Common myeloid progenitor, CD34-positive (primary cell): ENCODE measurements around the gene ECI2.

Source experiments
- CTCF ChIA-PET: fragments of 350-600 bp; sonication (Branson Sonifier 250); formaldehyde crosslinking; loops from one replicate; lab custom pipeline; 2021; ENCODE audit warnings: antibody characterized with exemption; lab: Charles Lee
- POLR2A ChIA-PET: fragments of 350-600 bp; sonication (Branson Sonifier 250); formaldehyde crosslinking; loops from one replicate; lab custom pipeline; 2021; ENCODE audit warnings: antibody characterized with exemption; lab: Charles Lee
- DNase-seq, 3 donors: peaks; one replicate each; pipeline versions ENCODE4 v3.0.0 to v3.0.0-alpha.2; 2013
- H3K27ac ChIP-seq, 2 experiments: 1 replicate in 1 of 2; 2 replicates in 1 of 2; pipeline ENCODE4 v1.7.0; 2013; ENCODE audit warnings: inconsistent platforms in 2 of 2, low read length in 2 of 2, mild to moderate bottlenecking in 2 of 2, low read depth in 1 of 2, moderate library complexity in 1 of 2; ENCODE audit not compliant: severe bottlenecking in 2 of 2, insufficient read depth in 1 of 2, poor library complexity in 1 of 2
- H3K27me3 ChIP-seq, 5 experiments: replicated peaks in 2 of 5; 1 replicate in 3 of 5; 2 replicates in 2 of 5; pipeline versions ENCODE4 v1.6.1 to v1.7.0; 2013; ENCODE audit warnings: low read length in 4 of 5, mild to moderate bottlenecking in 2 of 5, moderate library complexity in 2 of 5, inconsistent platforms in 1 of 5; ENCODE audit not compliant: insufficient read depth in 5 of 5, control insufficient read depth in 4 of 5
- H3K36me3 ChIP-seq, 4 experiments: 1 replicate in 2 of 4; 2 replicates in 2 of 4; pipeline versions ENCODE4 v1.6.1 to v1.7.0; 2013; ENCODE audit warnings: low read length in 3 of 4, control low read depth in 1 of 4, mild to moderate bottlenecking in 1 of 4; ENCODE audit not compliant: control insufficient read depth in 4 of 4, insufficient read depth in 4 of 4
- H3K4me1 ChIP-seq, 4 experiments: 1 replicate in 3 of 4; 2 replicates in 1 of 4; pipeline versions ENCODE4 v1.6.1 to v1.7.1; 2013; ENCODE audit warnings: low read length in 3 of 4, mild to moderate bottlenecking in 3 of 4, control low read depth in 1 of 4, inconsistent platforms in 1 of 4, moderate library complexity in 1 of 4; ENCODE audit not compliant: control insufficient read depth in 4 of 4, insufficient read depth in 4 of 4; ENCODE audit errors: control extremely low read depth in 1 of 4
- H3K4me3 ChIP-seq, 7 experiments: 1 replicate in 4 of 7; 2 replicates in 3 of 7; pipeline versions ENCODE4 v1.5.1 to v1.7.0; 2013; ENCODE audit warnings: mild to moderate bottlenecking in 7 of 7, low read length in 6 of 7, moderate library complexity in 6 of 7, inconsistent platforms in 2 of 7, low read depth in 2 of 7, control low read depth in 1 of 7; ENCODE audit not compliant: insufficient read depth in 4 of 7, control insufficient read depth in 1 of 7; ENCODE audit errors: extremely low read depth in 1 of 7
- H3K9me3 ChIP-seq, 5 experiments: 1 replicate in 4 of 5; 2 replicates in 1 of 5; pipeline versions ENCODE4 v1.6.1 to v1.7.1; 2013; ENCODE audit warnings: low read length in 4 of 5, mild to moderate bottlenecking in 2 of 5, inconsistent platforms in 1 of 5, low read depth in 1 of 5, moderate library complexity in 1 of 5; ENCODE audit not compliant: control insufficient read depth in 4 of 5, insufficient read depth in 2 of 5; ENCODE audit errors: control extremely low read depth in 1 of 5
- WGBS: methylation state at CpG from one replicate; pipeline ENCODE4 v1.1.5; 2013; ENCODE audit not compliant: insufficient coverage; 5-methylcytosine and 5-hydroxymethylcytosine counted together

Gene ECI2

DNA sequence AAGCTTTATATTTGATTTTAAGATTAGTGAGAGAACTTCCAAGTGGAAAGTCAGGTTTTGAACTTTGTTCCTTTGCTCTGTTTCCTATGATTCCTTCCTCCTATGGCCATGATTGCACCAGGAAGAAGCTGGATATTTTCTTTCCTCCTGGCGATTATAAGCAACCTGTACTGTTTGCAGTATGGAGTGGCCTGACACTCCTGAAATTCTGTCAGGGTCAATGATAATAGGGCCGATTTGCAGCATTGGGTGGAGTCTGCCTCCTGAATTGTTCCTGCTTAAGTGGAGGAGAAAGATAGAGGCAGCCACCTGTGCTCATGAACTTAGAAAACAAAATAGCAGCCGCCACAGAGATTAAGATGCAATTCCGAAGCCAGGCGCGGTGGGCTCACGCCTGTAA is 46.7 kb downstream of the ECI2 start:
- Histone ChIP-seq H3K9me3 (no peaks in the 10 kb centered on the region), H3K27me3 (no peaks in the 10 kb centered on the region), H3K27ac (no peak overlapping the region), H3K4me1 (no peaks in the 10 kb centered on the region), H3K4me3 (no peak overlapping the region), H3K36me3 (no peaks in the 10 kb centered on the region)
- ChIA-PET POLR2A (interaction anchor here (0.7 kb wide), 1 partner anchor 92 kb away, joined by 5 read pairs; no protein-coding TSS in a partner anchor), CTCF (interaction anchor here (1.5 to 2.0 kb wide), 2 partner anchors 10 to 14 kb away, joined by 3 to 5 read pairs; no protein-coding TSS in a partner anchor)
- no peak for DNase-seq
- WGBS = 100% methylated on average over 7 of the region's 7 CpGs

DNA sequence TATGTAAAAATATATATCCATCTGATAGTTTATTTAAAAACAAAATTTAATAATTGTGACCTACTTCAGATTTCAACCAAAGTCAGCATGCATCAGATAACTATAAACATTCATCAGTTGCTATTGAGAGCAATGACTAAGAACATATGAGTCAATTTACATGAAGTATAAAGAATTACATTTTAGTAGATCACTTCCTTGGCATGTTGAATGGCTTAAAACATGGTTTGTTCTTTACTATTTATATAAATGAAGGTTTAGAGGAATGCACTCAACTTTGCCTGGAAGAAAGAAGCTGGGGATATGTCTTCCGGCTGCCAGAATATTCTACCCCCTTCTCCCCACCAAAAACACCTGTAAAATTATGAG is 50.1 kb downstream of the ECI2 start:
- no peaks in the 10 kb centered on the region for H3K9me3 ChIP-seq
- no CpG with 5 or more reads among the region's 1 CpG for WGBS
- no peaks in the 10 kb centered on the region for H3K27me3 ChIP-seq
- H3K36me3 ChIP-seq = no peaks in the 10 kb centered on the region
- CTCF ChIA-PET = interaction anchor here (1.2 kb wide), 1 partner anchor 30 kb away, joined by 3 read pairs; no protein-coding TSS in a partner anchor
- no peak overlapping the region for H3K4me3 ChIP-seq
- POLR2A ChIA-PET = no interaction called here
- H3K4me1 ChIP-seq = no peaks in the 10 kb centered on the region
- no peak for DNase-seq
- no peak overlapping the region for H3K27ac ChIP-seq

DNA sequence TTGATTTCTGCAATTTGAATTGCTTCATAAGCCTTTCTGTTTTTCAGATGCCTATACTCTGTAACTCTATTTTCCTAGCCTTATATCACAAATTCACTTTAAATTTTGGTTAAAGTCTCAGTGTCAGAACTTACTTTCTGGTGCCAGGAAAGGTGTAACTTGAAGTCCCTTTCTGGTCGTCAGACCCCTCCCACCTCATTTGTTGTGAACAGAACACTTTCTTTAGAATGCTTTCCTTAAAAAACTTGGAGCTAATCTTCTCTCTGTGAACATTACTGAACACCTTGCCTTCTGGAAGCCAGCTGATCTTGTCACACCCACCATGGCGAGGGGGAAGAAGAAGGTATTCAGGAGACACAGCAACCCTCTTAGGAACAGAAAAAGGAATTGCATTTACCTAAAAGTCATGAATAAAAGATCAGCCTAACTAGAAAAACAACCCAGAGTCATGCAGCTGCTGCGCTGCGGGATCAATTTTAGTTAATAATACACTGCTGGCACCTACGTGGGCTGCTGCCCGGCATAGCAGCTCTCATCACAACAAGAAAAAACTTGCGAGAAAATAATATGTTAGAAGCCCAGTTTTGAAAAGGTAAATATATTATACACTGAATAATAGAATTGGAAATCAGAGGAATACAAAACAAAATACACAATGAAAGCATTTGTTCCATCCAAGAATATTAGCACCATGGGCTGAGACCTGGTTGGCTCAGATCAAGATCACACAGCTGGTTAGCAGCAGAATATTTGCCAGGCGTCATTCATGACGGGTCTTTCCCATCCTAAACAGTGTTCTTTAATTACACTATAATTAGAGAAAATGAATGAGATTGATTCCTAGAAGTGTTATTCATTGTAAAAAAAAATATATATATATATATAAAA is 50.7 kb downstream of the ECI2 start:
- Histone ChIP-seq H3K36me3 (no peaks in the 10 kb centered on the region), H3K27me3 (no peaks in the 10 kb centered on the region), H3K4me1 (no peaks in the 10 kb centered on the region), H3K9me3 (no peaks in the 10 kb centered on the region), H3K27ac (no peak overlapping the region), H3K4me3 (no peak overlapping the region)
- WGBS = 90% methylated on average over 3 of the region's 9 CpGs
- ChIA-PET POLR2A (no interaction called here), CTCF (no interaction called here)
- no peak for DNase-seq

DNA sequence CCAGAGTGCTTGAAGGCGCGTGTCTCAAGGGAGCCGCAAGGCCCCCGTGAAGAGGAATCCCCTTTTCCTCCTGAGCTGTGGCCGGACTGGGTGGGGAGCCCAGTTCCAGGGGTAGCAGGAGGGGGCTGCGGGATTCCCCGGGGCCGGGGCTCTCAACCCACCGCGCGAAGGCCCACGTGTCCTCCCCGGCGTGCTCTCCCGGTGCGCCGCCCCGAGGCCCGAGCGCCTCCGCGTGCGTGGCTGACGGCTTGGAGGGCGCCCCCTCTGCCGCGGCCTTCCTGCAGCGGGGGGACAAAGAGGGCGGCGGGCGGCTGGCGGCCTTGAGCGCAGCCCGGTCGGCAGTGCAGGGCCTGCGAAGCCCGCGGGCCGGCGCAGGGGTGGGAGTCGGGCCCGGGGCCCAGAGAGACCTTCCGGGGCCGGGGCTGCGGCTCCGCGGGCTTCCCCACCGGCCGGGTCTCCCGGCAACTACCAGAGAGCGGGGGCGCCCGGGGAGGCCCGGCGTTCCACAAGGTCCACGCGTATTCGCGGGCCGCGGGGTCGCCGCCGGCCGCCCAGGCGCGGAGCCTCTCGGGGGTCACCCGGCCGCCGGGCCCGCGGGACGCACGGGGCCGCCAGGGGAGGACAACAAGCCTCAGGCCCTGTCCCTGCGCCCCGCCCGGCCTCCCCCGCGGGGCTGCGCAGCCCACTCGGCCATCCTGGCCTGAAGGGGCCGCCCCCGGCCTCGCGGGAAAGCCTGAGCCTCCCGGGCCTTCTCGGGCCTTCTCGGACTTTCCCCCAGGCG is 56.5 kb downstream of the ECI2 start, which contains the start of gene FAM217A:
TSS of gene FAM217A (minus strand) at position 447 of the 781 bp plus-strand sequence. CDS start 1,723 bp downstream, outside the sequence.
- CTCF ChIA-PET = no interaction called here
- 51% methylated on average over 68 of the region's 91 CpGs for WGBS
- peak in 1 of 3 donors; percentile 13 for DNase-seq
- POLR2A ChIA-PET = no interaction called here
- Histone ChIP-seq H3K27me3 (peaks cover 0 to 13% (median 3%) of the 10 kb centered on the region in 5 experiments), H3K27ac (no peak within 1 kb of the TSS), H3K4me1 (peaks cover 0 to 2% (median 0%) of the 10 kb centered on the region in 4 experiments), H3K9me3 (peaks cover 0 to 2% (median 0%) of the 10 kb centered on the region in 5 experiments), H3K36me3 (no peaks in the 10 kb centered on the region), H3K4me3 (peak within 1 kb of the TSS in 1 of 7 experiments; percentile 2)

DNA sequence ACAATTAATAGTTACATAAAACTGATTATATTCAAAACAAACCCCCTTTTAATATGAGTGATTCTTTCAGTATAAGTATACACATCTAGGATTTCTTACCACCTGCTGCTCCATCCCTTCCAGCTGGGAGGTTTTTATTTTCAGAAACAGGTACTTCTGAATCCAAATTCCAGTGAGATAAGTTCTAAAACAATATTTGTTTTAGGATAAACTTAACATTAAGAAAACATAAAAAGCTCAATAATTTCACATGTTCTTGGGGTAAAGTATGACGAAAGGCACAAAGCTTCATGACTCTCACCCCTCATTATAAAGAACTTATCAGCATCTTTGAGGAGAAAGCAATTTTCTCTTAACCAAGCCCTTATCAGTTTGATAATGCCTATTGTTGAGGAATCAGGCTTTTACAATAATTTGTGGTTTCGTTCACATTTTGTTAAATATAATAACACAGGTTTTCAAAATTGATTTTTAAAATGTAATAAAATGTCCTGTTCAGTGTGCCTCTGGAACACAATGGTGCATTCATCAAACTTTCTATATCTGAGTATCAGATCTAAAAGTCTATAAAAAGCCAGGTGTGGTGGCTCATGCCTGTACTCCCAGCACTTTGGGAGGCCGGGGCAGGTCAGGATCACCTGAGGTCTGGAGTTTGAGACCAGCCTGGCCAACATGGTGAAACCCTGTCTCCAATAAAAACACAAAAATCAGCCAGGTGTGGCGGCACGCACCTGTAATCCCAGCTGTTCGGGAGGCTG is 60.7 kb downstream of the ECI2 start:
- Histone ChIP-seq H3K4me1 (peaks cover 0 to 2% (median 0%) of the 10 kb centered on the region in 4 experiments), H3K36me3 (no peaks in the 10 kb centered on the region), H3K27me3 (peaks cover 0 to 13% (median 3%) of the 10 kb centered on the region in 5 experiments), H3K4me3 (no peak overlapping the region), H3K27ac (no peak overlapping the region), H3K9me3 (peaks cover 0 to 2% (median 0%) of the 10 kb centered on the region in 5 experiments)
- ChIA-PET POLR2A (no interaction called here), CTCF (interaction anchor here (1.0 kb wide), 1 partner anchor 20 kb away, joined by 3 read pairs; no protein-coding TSS in a partner anchor)
- DNase-seq = no peak
- 90% methylated on average over 4 of the region's 6 CpGs for WGBS

DNA sequence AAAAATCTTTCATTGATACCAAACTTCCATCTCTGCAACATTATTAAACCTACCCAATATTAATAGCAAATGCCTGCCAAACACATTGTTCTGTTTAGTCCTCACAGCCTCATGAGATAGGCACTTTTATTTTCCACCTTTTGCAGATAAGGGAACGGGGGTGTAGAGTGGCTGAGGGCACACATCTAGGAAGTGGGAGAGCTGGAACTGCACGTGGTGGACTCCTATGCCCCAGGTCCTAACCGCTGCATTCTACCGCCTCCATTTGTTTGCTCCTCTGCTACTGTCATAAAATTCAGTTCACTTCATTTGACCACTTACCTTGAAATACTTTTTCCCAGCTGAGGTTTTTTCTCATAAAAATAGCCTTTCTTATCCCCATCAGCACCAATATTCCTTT is 64.0 kb downstream of the ECI2 start:
- no peaks in the 10 kb centered on the region for H3K4me1 ChIP-seq
- ChIA-PET POLR2A (interaction anchor here (0.6 kb wide), 1 partner anchor 47 kb away, joined by 4 read pairs; no protein-coding TSS in a partner anchor), CTCF (interaction anchor here (1.6 kb wide), 1 partner anchor 16 kb away, joined by 3 read pairs; no protein-coding TSS in a partner anchor)
- H3K27me3 ChIP-seq = no peaks in the 10 kb centered on the region
- no peaks in the 10 kb centered on the region for H3K36me3 ChIP-seq
- DNase-seq = no peak
- no peaks in the 10 kb centered on the region for H3K9me3 ChIP-seq
- H3K4me3 ChIP-seq = no peak overlapping the region
- no peak overlapping the region for H3K27ac ChIP-seq
- 85% methylated on average over 4 of the region's 4 CpGs for WGBS
